ENCODE data around the gene PRKAG3. TPM values are rescaled to one million over a fixed set of nuclear protein-coding genes. Genes with fewer than 3 reads are reported as not detected.

The PRKAG3 gene
- 2.5 TPM for total RNA-seq

- no peak for DNase-seq
Observed at GRCh38 chr2:218831378-218831990, at the start of gene PRKAG3. Gene PRKAG3 (minus strand): TSS chr2:218831803.

- DNase-seq: no peak
Observed at GRCh38 chr2:218880859-218881594, 49.4 kb upstream of the PRKAG3 start.

GRCh38 chr2:218880102-218880858 is 48.7 kb upstream of the PRKAG3 start, which contains the start of gene WNT10A:
Gene WNT10A (plus strand): TSS chr2:218880852. CDS start chr2:218880996, 144 bp downstream.
- no peak for DNase-seq

GRCh38 chr2:218879776-218880101 is 48.1 kb upstream of the PRKAG3 start:
- DNase-seq: no peak

- no peak for DNase-seq
Observed at GRCh38 chr2:218878926-218879761, 47.5 kb upstream of the PRKAG3 start.

GRCh38 chr2:218878486-218878885 is 46.9 kb upstream of the PRKAG3 start:
- DNase-seq: no peak

GRCh38 chr2:218877891-218878290 is 46.3 kb upstream of the PRKAG3 start:
- DNase-seq: no peak

GRCh38 chr2:218877331-218877730 is 45.7 kb upstream of the PRKAG3 start:
- no peak for DNase-seq

GRCh38 chr2:218876562-218877219 is 45.1 kb upstream of the PRKAG3 start:
- DNase-seq: peak; percentile 54

GRCh38 chr2:218875692-218876246 is 44.2 kb upstream of the PRKAG3 start:
- DNase-seq: no peak

GRCh38 chr2:218873359-218874194 is 42.0 kb upstream of the PRKAG3 start:
- DNase-seq: no peak

GRCh38 chr2:218872645-218873358 is 41.2 kb upstream of the PRKAG3 start:
- no peak for DNase-seq

GRCh38 chr2:218871345-218872302 is 40.0 kb upstream of the PRKAG3 start:
- no peak for DNase-seq

- no peak for DNase-seq
Observed at GRCh38 chr2:218870984-218871344, 39.4 kb upstream of the PRKAG3 start.

- DNase-seq: no peak
Observed at GRCh38 chr2:218869064-218869463, 37.5 kb upstream of the PRKAG3 start.

- no peak for DNase-seq
Observed at GRCh38 chr2:218867900-218868299, 36.3 kb upstream of the PRKAG3 start.

GRCh38 chr2:218865999-218866398 is 34.4 kb upstream of the PRKAG3 start:
- DNase-seq: no peak

GRCh38 chr2:218865396-218865795 is 33.8 kb upstream of the PRKAG3 start:
- no peak for DNase-seq
